GM21576 (cell line): ENCODE results near the gene ATP1A4.

Experiments
- ATAC-seq: cut with Tn5 transposase; IDR thresholded peaks from one replicate; pipeline ENCODE4 v1.9.1; 2021; ENCODE audit warnings: mild to moderate bottlenecking, moderate library complexity; ENCODE audit not compliant: unreplicated experiment

Gene ATP1A4

DNA sequence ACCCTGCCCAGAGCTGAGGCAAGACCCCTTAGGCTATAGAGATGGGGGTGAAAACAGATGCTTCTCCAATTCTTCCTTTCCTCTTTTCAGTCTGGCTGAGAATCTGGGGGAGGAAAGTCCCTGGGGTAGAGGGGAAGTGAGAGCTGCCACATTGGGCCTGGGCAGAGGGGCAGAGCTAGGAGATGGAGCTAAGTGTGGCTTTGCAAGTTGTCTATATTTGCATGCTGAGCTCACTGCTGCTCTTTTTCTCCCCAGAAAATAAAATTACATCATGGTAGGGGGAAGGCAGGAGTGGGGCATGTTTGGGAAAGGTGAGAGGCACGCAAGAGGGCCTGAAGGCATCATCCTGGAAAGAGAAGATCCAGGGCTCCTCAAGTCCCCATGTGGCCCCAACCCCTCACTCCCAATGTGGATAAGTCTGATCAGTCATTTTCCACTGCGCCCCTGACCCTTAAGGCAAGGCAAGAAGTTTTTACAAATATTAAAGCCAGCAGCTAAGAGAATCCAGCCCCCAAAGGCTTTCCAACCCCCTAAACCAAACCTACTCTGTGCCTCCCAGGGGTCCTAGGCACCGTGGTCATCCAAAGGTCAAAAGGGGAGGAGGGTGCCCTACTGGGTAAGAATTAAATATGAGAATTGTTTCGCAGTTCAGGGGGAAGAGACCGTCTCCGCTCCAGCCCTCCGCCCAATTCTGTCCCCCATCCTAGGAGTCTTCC, 53.3 kb downstream of the ATP1A4 start:
- peak; percentile 61 for ATAC-seq

DNA sequence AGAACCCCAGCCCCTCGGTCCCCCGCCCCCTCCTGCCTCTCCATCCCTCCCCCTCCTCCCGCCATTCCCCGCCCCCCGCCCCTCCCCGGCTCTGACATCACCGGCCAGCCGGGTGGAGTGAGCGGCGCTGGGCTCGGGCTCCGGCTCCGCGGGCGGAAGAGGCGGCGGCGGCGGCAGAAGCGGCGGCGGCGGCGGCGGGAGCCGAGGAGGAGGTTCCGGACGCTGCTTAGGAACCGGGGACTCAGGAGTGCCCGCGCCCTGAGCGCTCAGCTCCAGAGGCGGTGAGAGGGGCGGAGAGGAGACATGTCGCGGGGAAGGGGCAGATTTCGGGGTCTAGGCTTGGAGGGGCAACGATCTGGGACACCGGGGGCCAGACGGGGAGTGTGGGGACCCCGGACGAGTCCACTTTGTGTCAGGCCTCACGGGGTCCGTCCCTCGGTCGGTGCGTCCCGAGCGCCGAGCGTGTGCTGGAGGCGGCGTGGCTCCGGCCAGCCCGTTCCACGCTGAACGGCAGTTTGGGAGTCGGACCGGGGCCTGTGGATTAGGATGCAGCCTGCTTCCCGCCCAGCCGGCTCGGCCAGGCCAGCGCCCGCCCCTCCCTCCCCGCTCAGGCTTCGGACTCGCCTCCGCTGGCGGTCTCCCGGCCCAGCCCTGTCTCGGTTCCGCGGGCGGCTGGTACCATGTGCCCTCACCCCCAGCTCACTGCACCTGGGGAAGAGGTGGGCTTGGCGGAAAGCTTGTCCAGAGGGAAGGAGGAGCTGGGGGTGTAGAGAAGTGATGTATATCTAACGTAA, 54.0 kb downstream of the ATP1A4 start, which contains the start of gene PEA15:
Gene PEA15, plus strand, starts transcription at position 143 of the 794 bp plus-strand sequence. CDS start 6,161 bp downstream, outside the sequence.
- peak; percentile 45 for ATAC-seq

DNA sequence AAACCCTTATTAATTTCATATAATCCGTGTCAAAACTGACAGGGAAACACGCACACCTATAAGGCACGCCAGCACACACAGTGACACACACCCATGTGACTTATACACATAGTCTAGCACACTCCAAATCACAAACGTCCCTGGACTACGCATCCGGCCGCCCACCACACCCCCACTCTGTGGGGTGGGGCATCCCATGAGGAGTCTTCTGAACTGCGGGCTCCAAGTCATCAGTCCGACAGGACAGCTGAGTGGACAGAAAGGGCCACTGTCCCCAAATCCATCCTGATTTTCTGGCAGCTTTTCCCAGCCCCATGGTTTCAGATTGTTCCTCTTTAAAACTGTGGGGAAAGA, 54.6 kb downstream of the ATP1A4 start:
- peak; percentile 40 for ATAC-seq

DNA sequence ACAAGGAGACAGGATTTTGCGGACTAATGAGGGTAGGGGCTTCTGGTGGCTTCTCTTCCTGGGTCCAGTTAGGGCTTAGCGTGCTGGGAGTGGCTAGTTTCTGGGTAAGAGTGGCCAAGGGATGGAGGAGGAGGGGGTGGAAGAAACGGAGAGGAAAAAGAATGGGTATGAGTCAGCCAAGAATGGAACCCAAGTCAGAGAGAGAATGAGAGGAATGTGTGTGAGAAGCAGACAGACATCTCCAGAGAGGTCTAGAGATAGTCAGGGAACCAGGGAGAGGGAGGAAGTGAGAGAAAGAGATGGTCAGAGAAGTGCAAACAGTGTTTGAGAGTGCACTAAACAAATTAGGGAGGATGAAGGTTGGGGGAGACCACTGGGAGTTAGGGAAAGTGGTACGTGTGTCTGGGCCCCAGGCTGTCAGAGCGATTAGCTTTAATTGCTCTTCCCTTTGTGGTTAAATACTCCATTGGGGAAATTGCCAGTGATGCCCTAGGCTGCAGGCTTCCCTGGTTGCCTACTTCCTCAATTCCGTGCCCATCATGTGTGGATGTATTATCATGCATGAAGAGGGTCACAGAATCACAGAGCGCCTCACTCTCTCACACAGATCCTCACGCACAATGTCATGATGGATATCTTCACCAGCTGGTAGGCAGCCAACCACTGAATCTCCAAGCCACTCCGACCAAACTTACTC, 55.2 kb downstream of the ATP1A4 start:
- no peak for ATAC-seq

DNA sequence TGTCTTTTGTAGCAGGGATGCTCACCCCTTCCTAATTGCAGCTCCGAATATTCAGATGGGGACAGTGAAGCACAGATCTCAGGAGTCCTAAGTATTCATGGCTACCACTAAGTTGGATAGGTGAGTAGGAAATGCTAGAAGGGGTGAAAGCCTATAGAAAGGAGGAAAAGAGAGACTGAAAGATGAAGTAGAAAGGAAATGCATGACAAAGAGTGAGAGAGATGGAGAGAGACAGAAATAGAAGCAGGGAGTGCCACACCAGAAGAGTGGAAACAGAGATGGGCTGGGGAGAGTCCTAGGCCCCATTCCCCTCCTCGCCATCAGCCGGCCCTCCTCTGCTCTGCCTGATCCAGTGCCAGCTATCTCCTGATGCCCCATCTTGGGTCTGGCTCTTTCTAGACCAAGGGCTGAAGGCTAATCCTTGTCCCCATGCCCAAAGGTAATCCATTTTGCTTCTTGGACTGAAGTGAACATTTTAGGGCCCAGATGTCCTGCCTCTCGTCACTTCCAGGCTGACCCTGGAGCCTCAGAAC, 55.8 kb downstream of the ATP1A4 start:
- no peak for ATAC-seq

DNA sequence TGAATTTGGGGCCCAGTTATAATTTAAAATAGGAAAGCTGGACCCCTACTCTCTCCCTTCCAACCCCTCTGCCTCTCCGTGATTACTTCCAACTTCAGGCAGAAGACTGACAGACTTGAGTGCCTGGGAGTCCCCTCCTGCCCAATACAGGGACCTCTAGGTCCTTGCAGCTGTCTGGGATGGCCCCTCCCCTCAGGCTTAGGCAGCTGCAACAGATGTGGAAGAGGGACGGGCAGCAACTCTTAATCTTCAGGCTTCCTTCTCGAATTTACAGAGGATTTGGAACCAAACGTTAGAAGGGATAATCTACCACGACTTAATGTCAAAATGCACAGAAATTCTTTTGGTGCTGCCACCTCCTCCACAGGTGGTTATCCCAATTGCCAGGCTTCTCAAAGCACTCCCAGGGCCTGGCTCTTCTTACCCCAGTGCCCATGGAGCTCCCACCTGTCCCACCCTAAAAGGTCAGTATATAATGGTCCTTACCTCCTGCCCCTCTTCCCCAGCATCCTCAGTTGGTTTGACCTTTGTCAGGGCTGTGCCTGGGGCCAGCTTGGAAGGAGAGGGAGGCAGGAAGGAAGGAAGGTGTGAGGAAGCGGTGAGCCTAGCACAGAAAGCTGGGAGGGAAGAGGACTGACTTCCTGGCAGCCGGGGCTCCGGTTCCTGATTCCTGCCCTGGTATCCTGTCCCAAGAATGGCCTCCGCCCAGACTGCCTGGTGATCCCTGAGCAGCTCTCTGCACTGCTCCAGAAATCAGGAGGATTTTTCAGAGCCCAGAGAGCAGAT, 56.6 kb downstream of the ATP1A4 start:
- no peak for ATAC-seq

DNA sequence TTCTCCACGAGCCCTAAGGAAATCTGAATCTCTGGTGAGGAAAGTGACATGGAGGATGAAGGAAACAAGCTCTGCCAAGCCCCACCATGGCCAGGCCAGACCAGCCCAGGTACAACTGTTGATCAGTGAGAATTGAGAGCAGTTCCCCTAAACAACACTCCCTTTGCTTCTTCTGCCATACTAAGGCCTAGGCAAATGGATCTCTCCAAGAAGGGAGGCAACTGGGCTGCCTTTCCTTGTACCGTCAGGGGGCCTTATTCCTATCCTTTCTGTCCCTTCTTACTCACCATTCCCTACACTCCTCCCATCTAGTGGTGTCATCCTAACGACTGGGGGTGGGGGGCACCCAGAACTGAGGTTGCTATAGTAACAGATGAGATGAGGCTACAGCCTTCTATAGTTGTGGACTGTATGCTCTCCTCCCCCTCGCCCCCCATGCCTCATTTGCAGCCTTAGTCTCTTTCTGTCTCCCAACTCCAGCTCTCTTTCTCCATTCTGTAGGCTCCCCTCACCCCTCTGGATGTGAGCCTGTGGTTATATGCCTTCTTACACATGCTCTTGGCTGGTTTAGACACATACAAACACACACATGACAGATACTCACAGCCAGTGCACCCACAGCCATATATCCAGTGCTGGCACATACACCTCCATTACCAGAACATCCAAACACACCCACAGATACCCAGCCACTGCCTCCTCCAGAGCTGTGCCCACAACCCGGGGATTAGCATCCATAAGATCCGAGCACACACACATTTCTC, 57.3 kb downstream of the ATP1A4 start:
- ATAC-seq: no peak

DNA sequence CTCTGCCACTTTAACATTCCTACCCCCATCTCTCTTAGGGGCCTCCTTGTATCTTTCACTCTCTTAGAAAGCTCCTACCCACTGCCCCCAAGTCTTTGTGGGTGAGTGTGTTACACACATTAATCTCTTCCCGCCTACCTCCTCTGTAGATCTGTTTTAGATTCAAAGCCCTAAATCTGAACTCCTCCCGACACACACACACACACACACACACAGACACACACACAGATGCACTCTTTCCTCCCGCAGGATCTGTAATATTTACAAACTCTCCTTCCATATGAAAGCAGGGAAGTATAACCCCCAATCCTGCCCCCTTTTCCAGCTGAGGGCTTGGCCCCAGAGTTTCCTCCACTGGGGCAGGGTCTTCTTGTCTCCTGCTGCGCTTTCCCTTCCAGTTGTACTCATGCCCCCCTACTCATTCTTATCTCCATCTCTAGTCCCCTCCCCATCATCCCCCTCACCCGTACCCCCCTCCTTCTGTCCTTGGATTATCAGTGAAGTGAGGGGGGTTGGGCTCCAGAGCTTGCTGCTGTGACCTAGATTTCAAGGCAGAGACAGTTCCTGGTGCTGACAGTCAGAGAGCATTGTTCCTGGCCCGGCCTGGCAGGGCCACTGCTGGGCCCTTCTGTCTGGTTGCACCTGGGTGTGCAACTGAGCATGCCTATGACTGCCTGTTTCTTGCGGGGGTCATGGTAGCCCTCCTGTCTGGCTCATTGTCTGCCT, 58.1 kb downstream of the ATP1A4 start:
- ATAC-seq: no peak

DNA sequence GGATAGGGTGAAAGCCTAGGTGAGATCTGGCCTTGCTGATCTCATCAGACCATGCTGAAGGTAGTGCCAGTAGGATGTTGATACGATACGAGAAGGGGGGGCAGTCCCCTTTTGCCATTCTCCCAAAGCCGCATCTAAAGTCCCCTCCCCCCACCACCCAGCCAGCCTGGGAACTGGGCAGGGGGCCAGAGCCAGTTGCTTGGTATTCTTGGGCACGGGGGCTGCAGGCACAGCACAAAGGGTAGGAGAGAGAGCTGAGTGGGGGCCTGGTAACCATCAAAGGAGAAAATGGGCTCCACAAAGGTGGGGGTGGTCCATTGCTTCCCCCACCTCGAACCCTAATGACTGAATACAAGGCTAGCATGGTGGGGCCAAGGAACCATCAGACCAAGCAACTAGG, 59.2 kb downstream of the ATP1A4 start:
- ATAC-seq: no peak

DNA sequence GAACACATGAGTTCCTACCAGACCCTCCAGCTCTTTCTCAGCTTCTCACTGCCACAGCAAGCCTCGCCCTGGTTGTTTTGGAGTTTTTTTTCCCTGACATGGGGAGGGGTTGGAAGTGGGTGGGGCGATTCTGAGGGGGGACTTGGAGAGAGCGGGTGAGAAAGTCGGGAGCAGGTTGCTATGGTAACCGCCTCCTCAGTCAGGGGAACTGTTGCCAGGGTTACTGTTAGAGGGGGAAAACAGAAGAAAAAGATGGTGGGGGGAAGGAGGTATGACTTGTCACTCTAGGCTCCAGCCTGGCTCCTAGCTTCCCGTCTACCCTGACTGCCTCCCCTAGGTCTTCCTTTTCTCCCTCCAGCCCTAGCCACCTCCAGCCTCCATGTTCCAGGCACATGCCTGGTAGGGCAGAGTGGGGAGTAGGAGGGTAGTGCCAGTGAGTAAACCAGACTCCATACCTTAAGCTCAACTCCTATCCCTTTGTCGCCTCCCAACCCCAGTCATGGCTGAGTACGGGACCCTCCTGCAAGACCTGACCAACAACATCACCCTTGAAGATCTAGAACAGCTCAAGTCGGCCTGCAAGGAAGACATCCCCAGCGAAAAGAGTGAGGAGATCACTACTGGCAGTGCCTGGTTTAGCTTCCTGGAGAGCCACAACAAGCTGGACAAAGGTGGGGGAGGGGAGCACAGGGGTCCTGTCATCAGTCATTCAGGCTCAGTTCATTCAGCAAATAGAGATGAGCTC, 59.8 kb downstream of the ATP1A4 start:
- no peak for ATAC-seq

DNA sequence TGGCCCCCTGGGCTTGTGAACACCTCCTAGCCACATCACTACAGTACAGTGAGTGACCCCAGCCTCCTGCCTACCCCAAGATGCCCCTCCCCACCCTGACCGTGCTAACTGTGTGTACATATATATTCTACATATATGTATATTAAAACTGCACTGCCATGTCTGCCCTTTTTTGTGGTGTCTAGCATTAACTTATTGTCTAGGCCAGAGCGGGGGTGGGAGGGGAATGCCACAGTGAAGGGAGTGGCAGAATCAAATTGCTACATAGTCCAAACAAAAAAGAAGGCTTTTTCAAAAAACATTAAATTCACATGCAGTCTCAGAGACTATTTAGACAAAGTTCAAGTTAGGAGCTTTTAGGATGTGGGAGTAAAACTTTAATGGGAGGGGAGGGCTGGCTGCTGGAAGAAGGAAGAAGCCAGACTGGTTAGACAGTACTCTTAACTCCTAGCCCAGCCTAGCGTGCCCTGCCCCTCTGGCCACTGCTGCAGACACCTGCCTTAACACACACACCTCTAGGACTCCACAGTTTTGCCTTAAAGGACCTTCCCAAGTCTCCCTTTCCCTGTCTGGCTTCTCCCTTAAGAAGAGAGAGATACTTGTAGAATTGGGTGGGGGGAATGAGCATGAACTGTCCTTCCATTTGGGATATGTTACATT, 63.2 kb downstream of the ATP1A4 start:
- no peak for ATAC-seq

DNA sequence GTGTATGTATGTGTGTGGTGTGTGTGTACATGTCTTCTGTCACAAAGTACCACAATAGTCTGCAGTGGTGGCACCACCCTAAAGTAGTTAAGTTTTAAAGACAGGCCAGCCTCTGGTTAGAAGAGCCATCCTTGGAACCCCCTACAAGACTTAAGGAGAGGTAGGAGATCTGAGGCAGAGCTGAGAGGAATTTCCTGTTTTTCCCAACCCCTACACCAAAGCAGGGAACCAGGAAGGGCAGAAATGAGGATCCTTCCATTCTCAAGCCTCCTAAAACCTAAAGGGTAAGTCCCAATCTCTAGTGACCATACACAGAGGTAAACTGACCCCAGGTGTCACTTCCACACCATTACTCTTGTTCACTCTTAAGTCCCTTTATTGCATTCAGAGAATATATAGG, 64.9 kb downstream of the ATP1A4 start:
- ATAC-seq: no peak

DNA sequence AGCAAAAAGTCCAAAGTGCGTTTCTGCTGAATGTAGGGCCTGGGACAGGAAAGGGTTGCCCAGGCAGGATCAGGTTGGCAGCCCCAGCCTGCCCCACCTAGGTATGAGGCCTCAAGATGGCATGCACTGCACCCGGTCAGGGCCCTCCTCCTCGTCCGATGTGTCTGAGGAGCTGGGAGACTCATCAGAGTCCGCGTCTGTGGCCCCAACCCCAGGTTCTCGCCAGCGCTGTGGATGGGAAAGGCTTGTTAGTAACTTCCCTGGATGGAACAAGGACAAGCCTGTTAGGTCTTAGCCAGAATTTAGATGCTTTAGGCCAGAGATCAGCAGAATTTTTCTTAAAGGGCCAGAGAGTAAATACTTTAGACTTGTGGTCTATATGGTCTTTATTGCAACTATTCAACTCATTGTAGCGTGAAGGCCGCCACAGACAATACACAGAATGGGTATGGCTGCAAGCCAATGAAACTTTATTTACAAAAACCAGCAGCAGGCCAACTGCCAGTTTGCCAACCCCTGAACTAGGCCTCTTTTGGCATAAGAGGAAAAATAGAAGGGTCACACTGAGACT, 66.2 kb downstream of the ATP1A4 start:
- ATAC-seq: no peak

DNA sequence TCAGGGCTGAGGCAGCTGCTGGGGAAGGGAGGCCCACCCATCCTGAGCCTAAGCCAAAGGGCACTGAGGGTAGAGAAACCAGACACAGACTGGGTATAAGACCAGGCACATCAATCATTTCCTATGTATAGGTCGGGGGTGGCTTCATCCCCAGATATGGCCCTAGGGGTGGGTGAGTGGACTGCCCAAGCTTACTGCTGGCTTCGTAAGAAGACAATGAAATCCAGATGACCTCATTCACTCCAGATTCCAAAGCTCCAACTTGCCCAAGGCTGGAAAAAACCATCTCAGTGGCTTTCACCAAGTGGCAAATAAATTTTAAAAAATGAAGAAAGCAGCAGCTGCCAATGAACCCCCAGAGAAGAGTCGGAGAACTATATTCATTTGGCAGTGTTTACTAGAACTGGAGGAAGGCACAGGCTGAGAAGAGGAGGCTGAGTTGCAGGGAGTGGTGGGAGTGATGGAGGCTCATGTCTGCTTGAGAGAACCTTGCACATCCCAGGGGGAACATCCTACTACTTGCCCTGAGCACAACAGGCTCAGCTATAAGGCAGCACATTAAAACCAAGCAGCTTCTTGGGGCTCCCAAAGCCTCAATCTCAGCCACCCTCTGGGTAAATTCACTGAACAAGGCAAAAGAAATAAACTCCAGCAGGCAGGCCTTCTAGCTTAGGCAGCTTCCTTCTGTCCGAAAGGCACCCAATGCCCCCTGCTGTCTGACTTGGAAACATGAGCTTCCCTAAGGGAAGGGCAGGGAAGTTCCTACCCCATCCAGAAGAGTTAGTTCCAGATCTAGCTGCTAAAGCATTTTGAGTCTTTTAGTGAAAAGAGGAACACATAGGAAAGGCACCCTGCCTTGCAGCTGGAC, 67.9 kb downstream of the ATP1A4 start:
- ATAC-seq: no peak

DNA sequence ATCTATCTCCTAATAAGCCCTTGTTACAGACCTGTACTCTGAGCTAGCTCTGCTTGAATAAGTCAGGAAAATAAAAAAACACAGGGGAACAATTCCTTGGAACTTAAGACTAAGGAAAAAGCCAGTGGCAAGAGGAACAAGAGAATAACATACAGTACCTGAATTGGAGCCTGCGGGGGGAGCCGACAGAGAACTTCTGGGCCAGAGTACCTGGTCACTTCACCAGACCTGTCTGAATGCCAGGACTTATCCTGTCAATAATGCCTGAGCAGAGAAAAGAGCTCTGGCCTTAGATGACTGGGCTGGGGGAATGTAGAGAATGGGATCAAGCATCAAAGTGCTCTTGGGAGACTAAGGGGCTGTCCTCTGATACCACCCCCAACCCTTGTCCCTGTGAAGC, 68.9 kb downstream of the ATP1A4 start:
- ATAC-seq: no peak

DNA sequence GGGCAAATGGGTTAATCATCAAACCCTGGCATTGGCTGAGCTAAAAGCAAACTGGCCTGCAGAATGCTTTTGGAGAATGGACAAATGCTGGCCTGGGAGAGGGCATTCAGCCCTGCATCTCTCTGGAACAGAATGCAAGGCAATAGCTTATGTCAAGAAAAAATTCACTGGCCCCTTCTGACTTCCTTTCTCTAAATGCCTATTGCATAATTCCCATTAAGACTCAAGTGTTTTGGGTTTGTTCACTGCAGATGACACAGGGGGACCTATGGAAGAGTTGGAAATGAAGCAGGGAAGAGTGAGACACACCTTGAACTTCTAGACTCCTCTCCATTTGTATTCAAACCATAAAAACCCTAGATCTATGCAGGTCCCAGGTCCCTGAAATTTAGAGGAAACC, 69.7 kb downstream of the ATP1A4 start:
- no peak for ATAC-seq

DNA sequence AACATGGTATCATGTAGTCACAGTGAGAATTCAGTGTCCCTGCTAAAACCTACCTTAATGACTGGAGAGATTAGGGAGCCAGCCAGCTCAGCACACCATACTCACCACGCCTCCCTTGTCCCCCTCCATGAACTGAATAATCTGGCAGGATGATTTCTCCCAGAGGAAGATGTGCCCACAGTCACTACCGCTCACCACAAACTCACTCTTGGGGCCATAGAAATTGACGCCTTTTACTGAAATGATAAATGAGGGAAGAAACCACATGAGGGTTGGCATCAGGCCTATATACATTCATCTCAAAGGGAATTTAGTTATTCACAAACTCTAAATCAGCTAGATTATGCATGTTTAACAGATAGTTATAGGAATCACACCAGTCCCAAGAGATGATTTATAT, 71.1 kb downstream of the ATP1A4 start:
- no peak for ATAC-seq
